DOHH2 (cell line): ENCODE results near the gene DNAJB5.

Source experiments
- H3F3A ChIP-seq: fragments of 200-600 bp; sonication (generic), shearing (Covaris generic); 2 replicates; pipeline ENCODE4 v1.6.0; 2016; ENCODE audit warnings: antibody characterized with exemption, mild to moderate bottlenecking; ENCODE audit not compliant: control insufficient read depth, insufficient read depth
- H3K27ac ChIP-seq: fragments of 200-600 bp; sonication (generic); 2 replicates; pipeline ENCODE4 v1.5.1; 2014; ENCODE audit warnings: low read depth, mild to moderate bottlenecking, low read length, moderate library complexity
- H3K27me3 ChIP-seq: fragments of 200-600 bp; sonication (generic); 2 replicates; pipeline ENCODE4 v1.6.1; 2014; ENCODE audit warnings: mild to moderate bottlenecking, low read length, mixed read lengths; ENCODE audit not compliant: control insufficient read depth
- H3K36me3 ChIP-seq: fragments of 200-600 bp; sonication (generic); 2 replicates; pipeline ENCODE4 v1.6.1; 2014; ENCODE audit warnings: mild to moderate bottlenecking, low read length, moderate library complexity, mixed read lengths; ENCODE audit not compliant: control insufficient read depth
- H3K4me1 ChIP-seq: fragments of 200-600 bp; sonication (generic); 2 replicates; pipeline ENCODE4 v1.6.1; 2014; ENCODE audit warnings: mild to moderate bottlenecking, low read length, mixed read lengths; ENCODE audit not compliant: control insufficient read depth
- H3K4me2 ChIP-seq: fragments of 200-600 bp; sonication (generic); 2 replicates; pipeline ENCODE4 v1.6.0; 2014; ENCODE audit warnings: mild to moderate bottlenecking, low read length, moderate library complexity
- H3K4me3 ChIP-seq: fragments of 200-600 bp; sonication (generic); 2 replicates; pipeline ENCODE4 v1.5.1; 2014; ENCODE audit warnings: mild to moderate bottlenecking, low read length, mixed read lengths
- H3K79me2 ChIP-seq: fragments of 200-600 bp; sonication (generic); 2 replicates; pipeline ENCODE4 v1.6.1; 2014; ENCODE audit warnings: mild to moderate bottlenecking, low read length, mixed read lengths; ENCODE audit not compliant: control insufficient read depth
- H3K9me2 ChIP-seq: fragments of 200-600 bp; sonication (generic); replicated peaks from 2 replicates; pipeline ENCODE4 v1.6.1; 2014; ENCODE audit warnings: mild to moderate bottlenecking, low read length, mixed read lengths; ENCODE audit not compliant: control insufficient read depth
- H3K9me3 ChIP-seq: fragments of 200-600 bp; sonication (generic); 2 replicates; pipeline ENCODE4 v1.6.1; 2014; ENCODE audit warnings: antibody characterized with exemption, low read length, mixed read lengths; ENCODE audit not compliant: control insufficient read depth, insufficient read depth
- H4K20me1 ChIP-seq: fragments of 200-600 bp; sonication (generic); 2 replicates; pipeline ENCODE4 v1.6.0; 2014; ENCODE audit warnings: low read depth, mild to moderate bottlenecking, antibody characterized with exemption, low read length, moderate library complexity; ENCODE audit not compliant: control insufficient read depth, insufficient read depth
- EZH2phosphoT487 ChIP-seq: fragments of 200-600 bp; sonication (generic); IDR thresholded peaks from 2 replicates; pipeline ENCODE4 v1.6.1; 2017; ENCODE audit warnings: borderline replicate concordance, mild to moderate bottlenecking, antibody characterized with exemption, low read length, moderate library complexity, mixed read lengths
- TF ChIP-seq, protein P1 (sequence below): fragments of 200-600 bp; sonication (generic); IDR thresholded peaks from one replicate; pipeline ENCODE4 v1.5.1; 2014; ENCODE audit warnings: antibody characterized with exemption, mild to moderate bottlenecking, low read depth, low read length; ENCODE audit not compliant: poor library complexity, severe bottlenecking

DNAJB5 gene

GRCh38 chr9:34993502-34994259 is 4.1 kb downstream of the DNAJB5 start:
- Histone ChIP-seq H3F3A (no peaks in the 10 kb centered on the region), H3K4me3 (no peak overlapping the region), H3K79me2 (no peaks in the 10 kb centered on the region), H3K4me2 (no peak overlapping the region), H3K9me3 (no peaks in the 10 kb centered on the region), H4K20me1 (no peaks in the 10 kb centered on the region), H3K27me3 (peaks cover 8% of the 10 kb centered on the region), H3K4me1 (peaks cover 13% of the 10 kb centered on the region), H3K9me2 (no peaks in the 10 kb centered on the region), H3K36me3 (no peaks in the 10 kb centered on the region), H3K27ac (no peak overlapping the region)
- TF ChIP-seq, protein P1, sequence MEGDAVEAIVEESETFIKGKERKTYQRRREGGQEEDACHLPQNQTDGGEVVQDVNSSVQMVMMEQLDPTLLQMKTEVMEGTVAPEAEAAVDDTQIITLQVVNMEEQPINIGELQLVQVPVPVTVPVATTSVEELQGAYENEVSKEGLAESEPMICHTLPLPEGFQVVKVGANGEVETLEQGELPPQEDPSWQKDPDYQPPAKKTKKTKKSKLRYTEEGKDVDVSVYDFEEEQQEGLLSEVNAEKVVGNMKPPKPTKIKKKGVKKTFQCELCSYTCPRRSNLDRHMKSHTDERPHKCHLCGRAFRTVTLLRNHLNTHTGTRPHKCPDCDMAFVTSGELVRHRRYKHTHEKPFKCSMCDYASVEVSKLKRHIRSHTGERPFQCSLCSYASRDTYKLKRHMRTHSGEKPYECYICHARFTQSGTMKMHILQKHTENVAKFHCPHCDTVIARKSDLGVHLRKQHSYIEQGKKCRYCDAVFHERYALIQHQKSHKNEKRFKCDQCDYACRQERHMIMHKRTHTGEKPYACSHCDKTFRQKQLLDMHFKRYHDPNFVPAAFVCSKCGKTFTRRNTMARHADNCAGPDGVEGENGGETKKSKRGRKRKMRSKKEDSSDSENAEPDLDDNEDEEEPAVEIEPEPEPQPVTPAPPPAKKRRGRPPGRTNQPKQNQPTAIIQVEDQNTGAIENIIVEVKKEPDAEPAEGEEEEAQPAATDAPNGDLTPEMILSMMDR, result no peak
- TF ChIP-seq EZH2phosphoT487, result no peak

DNA sequence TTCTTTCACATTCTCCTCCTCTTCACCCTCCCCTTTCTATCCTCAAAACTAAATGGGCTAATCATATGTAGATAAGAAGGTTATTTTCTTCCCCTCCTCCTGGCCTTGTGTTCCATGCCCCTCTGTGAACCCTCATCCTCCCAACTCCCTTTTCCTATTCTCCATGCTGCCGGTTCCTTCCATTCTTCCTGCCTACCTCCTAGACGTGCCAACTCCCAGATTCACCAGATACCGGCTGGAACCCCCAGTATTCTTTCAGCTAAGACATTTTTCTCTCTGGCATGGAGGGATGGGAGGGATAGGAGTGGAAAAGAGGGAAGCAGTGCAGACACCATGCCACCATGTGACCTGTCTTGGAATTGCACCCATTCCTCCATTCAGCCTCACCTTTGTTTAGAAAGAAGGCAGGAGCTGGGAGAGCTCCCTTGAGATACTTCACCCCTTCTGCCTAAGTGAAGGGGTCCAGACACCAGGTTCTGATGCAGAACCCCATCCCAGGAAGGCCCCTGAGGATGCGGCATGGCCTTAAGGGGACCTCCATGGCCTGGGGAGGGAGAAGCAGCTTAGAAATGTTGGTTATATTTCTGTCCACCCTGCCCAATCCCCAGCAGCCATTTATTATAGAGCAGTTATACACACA is 4.8 kb downstream of the DNAJB5 start:
- Histone ChIP-seq H3K4me2 (no peak overlapping the region), H3K9me3 (no peaks in the 10 kb centered on the region), H3K27me3 (peaks cover 8% of the 10 kb centered on the region), H3K9me2 (no peaks in the 10 kb centered on the region), H3K79me2 (no peaks in the 10 kb centered on the region), H3K4me3 (no peak overlapping the region), H3F3A (no peaks in the 10 kb centered on the region), H3K4me1 (peaks cover 9% of the 10 kb centered on the region), H3K27ac (no peak overlapping the region), H4K20me1 (no peaks in the 10 kb centered on the region), H3K36me3 (no peaks in the 10 kb centered on the region)
- TF ChIP-seq, protein P1, result peak; percentile 75
- TF ChIP-seq EZH2phosphoT487, result no peak

GRCh38 chr9:34994900-34995669 is 5.5 kb downstream of the DNAJB5 start:
- no peak for TF ChIP-seq EZH2phosphoT487
- TF ChIP-seq, protein P1, result no peak
- H3K79me2 ChIP-seq, result no peaks in the 10 kb centered on the region
- no peaks in the 10 kb centered on the region for H4K20me1 ChIP-seq
- no peak overlapping the region for H3K4me2 ChIP-seq
- H3K9me3 ChIP-seq, result no peaks in the 10 kb centered on the region
- H3F3A ChIP-seq, result no peaks in the 10 kb centered on the region
- no peak overlapping the region for H3K27ac ChIP-seq
- no peaks in the 10 kb centered on the region for H3K36me3 ChIP-seq
- no peaks in the 10 kb centered on the region for H3K9me2 ChIP-seq
- H3K27me3 ChIP-seq, result peaks cover 8% of the 10 kb centered on the region
- no peak overlapping the region for H3K4me3 ChIP-seq
- peaks cover 9% of the 10 kb centered on the region for H3K4me1 ChIP-seq
